T-helper 1 cell (primary cell): ENCODE results near the gene MBD3L5.
"Not testable (repeated sequence)": the region's sequence is repeated elsewhere in the genome, so short reads cannot be mapped to it uniquely, and the experiment has no call there.

Source experiments
- DNase-seq, 5 donors: peaks; one replicate each; pipeline ENCODE4 v3.0.0-alpha.2; 2012 to 2020

The MBD3L5 gene

DNA sequence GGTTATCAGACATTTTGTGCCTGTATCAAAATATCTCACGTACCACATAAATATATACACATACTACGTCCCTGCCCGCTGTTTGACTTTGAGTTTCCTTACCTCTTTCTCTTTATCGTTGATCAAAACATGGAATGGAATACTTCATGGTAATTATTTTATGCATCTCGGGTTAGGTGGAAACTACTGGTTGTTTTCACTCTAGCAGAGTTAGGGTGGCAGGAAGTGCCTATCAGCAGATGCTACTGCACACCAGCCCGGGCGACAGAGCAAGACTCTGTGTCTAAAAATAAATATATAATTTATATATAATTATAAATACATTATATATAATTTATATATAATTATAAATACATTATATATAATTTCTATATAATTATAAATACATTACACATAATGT is 22.5 kb downstream of the MBD3L5 start:
- not testable (repeated sequence) for DNase-seq

- DNase-seq = not testable (repeated sequence)
Observed at GRCh38 chr19:7054635-7055368, 24.4 kb downstream of the MBD3L5 start.

GRCh38 chr19:7055679-7056078 is 25.3 kb downstream of the MBD3L5 start:
- not testable (repeated sequence) for DNase-seq

- DNase-seq = not testable (repeated sequence)
Observed at GRCh38 chr19:7056371-7056770, 26.0 kb downstream of the MBD3L5 start.

DNA sequence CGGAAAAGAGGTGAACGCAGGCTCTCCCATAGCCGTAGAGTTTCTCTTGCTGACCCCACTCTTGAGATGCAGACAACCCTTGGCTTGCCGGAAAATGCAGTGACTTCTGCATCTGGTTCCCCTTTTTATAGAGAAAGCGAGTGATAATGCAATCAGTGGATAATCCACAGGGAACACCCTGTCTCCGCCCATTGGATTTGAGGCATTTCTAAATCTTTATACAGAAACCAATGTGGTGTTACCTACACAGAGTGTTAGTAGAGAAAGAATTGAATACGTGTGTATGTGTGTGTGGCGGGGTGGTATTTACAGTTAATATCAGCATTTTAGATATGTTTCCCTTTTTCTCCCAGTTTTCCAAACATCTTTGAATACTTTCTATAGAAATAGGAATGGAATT is 28.2 kb downstream of the MBD3L5 start, which contains the start of gene MBD3L3:
Gene MBD3L3 (minus strand): TSS at position 101 of the 400 bp plus-strand sequence. CDS start 71 bp downstream, at position 30.
- DNase-seq = not testable (repeated sequence)

DNA sequence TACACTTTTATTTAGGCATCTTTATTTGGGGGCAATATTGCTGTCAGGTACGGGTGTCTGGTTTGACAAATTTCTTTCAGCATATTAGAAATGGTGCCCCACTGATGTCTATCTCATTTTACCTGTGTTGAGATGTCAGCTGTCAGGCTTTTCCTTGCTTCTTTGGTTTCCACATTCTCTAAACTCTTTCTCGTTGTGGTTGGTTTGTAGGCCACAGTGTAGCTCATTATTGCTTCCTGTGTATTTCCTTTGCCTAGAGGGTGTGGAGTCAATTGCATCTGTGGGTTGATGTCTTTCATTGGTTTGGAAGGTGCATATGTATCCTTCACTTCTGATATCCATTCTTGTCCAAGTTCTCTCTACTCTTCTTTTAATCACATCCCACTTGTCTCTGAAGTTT is 29.6 kb downstream of the MBD3L5 start:
- DNase-seq = not testable (repeated sequence)

DNA sequence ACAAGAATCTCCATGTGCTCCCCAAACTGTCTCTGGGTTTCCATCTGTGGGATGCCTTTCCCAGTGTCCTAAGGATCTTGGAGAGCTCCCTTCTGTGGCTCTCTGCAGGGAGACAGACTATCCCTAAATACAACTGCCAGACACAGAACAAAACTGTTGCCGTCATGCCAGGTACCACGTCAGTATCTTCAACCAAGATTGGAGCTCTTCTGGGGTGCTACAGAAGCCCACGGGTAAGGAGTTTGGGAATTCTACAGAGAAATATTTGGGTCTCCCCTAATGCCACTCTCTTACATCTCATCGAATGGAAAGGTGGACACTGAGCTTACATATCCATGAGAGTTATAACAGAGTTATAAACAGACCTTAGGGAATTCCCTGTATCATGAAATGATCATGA is 33.0 kb downstream of the MBD3L5 start:
- DNase-seq = no peak

DNA sequence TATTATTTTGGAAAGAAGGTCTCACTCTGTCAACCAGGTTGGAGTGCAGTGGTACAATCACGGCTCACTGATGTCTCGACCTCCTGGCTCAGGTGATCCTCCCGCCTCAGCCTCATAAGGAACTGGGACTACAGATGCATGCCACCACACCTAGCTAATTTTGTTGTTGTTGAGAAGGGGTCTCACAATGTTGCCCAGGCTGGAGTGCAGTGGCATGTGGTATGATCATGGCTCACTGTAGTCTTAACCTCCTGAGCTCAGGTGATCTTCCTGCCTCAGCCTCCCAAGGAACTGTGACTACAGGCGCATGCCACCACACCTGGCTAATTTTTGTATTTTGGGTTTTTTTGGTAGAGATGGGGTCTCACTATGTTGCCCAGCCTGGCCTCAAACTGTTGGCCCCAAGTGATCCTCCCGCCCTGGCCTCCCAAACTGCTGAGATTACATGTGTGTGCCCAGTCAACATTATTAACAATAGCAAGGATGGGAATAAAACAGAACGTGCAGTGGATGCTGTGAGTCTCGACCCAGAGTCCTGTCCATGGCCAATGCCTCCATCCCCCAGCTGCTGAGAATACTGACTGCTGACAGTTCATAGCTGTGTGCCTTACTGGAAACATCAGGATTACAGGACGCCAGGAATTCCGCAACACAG is 33.5 kb downstream of the MBD3L5 start:
- no peak for DNase-seq

GRCh38 chr19:7067122-7067521 is 36.7 kb downstream of the MBD3L5 start:
- DNase-seq = not testable (repeated sequence)

GRCh38 chr19:7067716-7068115 is 37.3 kb downstream of the MBD3L5 start:
- DNase-seq = no peak

- no peak for DNase-seq
Observed at GRCh38 chr19:7068599-7068998, 38.2 kb downstream of the MBD3L5 start.

GRCh38 chr19:7069042-7069903 is 38.9 kb downstream of the MBD3L5 start, which contains the start of gene ZNF557:
Gene ZNF557 (plus strand): TSS chr19:7069703. CDS start chr19:7075075, 5,372 bp downstream.
- peak; percentile 98 to 100 (median 99) for DNase-seq

DNA sequence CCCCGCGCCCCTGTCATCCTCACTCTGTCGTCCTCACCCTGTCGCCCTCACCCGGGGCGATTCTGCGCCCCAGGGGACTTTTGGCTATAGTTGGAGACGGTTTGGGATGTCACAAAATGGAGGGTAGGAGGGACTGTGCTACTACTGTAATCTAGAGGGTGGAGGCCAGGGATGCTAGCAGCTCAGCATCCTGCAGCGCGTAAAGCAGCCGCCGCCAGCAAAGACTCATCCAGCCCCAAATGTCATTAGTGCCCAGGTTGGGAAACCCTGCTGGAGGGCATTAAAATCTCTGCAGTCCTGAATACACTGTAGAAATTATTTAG is 39.5 kb downstream of the MBD3L5 start:
- no peak for DNase-seq

- no peak for DNase-seq
Observed at GRCh38 chr19:7072541-7072940, 42.2 kb downstream of the MBD3L5 start.

DNA sequence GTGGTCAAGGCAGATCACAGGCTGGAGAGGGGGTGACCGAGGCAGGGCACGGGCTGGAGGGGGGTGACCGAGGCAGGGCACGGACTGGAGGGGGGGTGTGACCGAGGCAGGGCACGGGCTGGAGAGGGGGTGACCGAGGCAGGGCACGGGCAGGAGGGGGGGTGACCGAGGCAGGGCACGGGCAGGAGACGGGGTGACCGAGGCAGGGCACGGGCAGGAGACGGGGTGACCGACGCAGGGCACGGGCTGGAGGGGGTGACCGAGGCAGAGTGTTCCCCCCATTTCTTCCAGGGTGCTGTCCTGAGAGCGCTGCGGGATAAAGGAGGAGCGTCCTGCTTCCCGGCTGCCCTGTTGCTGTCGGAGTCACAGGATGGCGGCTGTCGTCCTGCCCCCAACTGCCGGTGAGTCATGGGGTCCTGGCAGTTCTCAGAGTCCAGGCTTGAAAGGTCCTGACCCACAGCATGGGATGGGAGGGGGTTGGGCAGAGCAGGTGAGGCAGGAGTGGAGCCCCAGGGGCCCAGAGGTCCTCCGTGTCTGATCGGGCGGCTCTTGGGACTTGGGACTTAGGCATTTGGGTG is 44.4 kb downstream of the MBD3L5 start:
- no peak for DNase-seq

- no peak for DNase-seq
Observed at GRCh38 chr19:7076151-7076550, 45.8 kb downstream of the MBD3L5 start.

DNA sequence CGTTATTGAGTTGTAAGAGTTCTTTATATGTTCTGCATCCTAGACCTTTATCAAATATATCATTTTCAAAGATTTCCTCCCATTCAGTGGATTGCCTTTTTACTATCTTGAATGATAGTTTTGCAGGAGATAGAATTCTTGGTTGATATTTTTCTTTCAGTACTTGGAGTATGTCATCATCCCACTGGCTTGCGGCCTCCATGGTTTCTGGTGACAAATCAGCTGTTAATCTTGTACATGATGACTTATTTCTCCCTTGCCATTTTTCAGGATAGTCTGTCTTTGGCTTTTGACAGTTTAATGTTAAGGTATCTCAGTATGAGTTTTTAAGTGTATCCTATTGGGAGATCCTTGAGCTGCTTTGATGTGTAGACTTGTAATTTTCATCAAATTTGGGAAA is 47.6 kb downstream of the MBD3L5 start:
- DNase-seq = no peak
